ENCODE measurements around the gene CHST11.

GRCh38 chr12:104582739-104583138 is 126.0 kb downstream of the CHST11 start:
- TF ChIP-seq CTCF (IDR thresholded peaks at IDR 0.05), result no peak
- no peak for TF ChIP-seq EP300 (IDR thresholded peaks at IDR 0.05)

Measured in esophagus muscularis mucosa (tissue), 3 donors.